K562 (cell line): ENCODE results near the gene NPVF. TPM values are rescaled to one million over a fixed set of nuclear protein-coding genes. Genes with fewer than 3 reads are reported as not detected.

ENCODE experiments used
- ATAC-seq: fragments of 200-7000 bp; cut with Tn5 transposase; 3 replicates; pipeline ENCODE4 v1.9.1; 2020; ENCODE audit warnings: moderate library complexity
- BruUV-seq: library from RNA; stranded (reverse); fragments of 400-500 nt; replicated peaks from 2 replicates; lab custom pipeline; 2021; lab: Mats Ljungman, UMichigan
- CTCF ChIA-PET: fragments of 300-600 bp; formaldehyde crosslinking; extraction: SDS; loops from one replicate; lab custom pipeline; 2021; ENCODE audit warnings: low intra/inter-chr PET ratio; lab: Yijun Ruan, JAX
- POLR2A ChIA-PET: fragments of 300-600, 350-650 bp; sonication (Branson Sonifier 250); formaldehyde crosslinking; extraction: SDS; loops from one replicate; lab custom pipeline; 2021; ENCODE audit warnings: antibody characterized with exemption, inconsistent platforms; lab: Yijun Ruan, JAX
- DNase-seq, 4 experiments: peaks; one replicate each; pipeline versions ENCODE4 v3.0.0 to v3.0.0-alpha.2; 2011 to 2018; ENCODE audit warnings: low spot score in 3 of 4, mixed read lengths in 3 of 4; ENCODE audit errors: extremely low read depth in 1 of 4
- FAIRE-seq: peaks from 2 replicates; lab custom pipeline; 2011; peaks lifted over from hg19 to GRCh38; lab: Jason Lieb, UNC
- H2AFZ ChIP-seq: 2 replicates; pipeline ENCODE4 v1.6.0; 2011; ENCODE audit warnings: low read depth, low read length, control low read depth, inconsistent platforms
- H3K27ac ChIP-seq: fragments of 200-600 bp; 3 replicates; pipeline ENCODE4 v1.8.0; 2011; ENCODE audit warnings: low read depth, mild to moderate bottlenecking, control low read depth, inconsistent platforms, low read length, moderate library complexity, mixed read lengths; ENCODE audit errors: extremely low read depth
- H3K27me3 ChIP-seq, 2 experiments: fragments of 300-600 bp in 1 of 2; 2 replicates in 1 of 2; 3 replicates in 1 of 2; pipeline versions ENCODE4 v1.6.0 to v1.8.0; 2011; ENCODE audit warnings: inconsistent platforms in 2 of 2, low read length in 2 of 2, mild to moderate bottlenecking in 1 of 2, mixed read lengths in 1 of 2, moderate library complexity in 1 of 2; ENCODE audit not compliant: control insufficient read depth in 2 of 2, insufficient read depth in 2 of 2
- H3K36me3 ChIP-seq: fragments of 300-600 bp; 3 replicates; pipeline ENCODE4 v1.8.0; 2011; ENCODE audit warnings: mild to moderate bottlenecking, low read length, inconsistent platforms; ENCODE audit not compliant: control insufficient read depth, insufficient read depth
- H3K4me1 ChIP-seq, 2 experiments: fragments of 200-600 bp in 1 of 2; replicated peaks in 1 of 2; 2 replicates in 1 of 2; 3 replicates in 1 of 2; pipeline versions ENCODE4 v1.5.1 to v1.8.0; 2011; ENCODE audit warnings: inconsistent platforms in 2 of 2, low read length in 2 of 2, mild to moderate bottlenecking in 1 of 2, mixed read lengths in 1 of 2, moderate library complexity in 1 of 2; ENCODE audit not compliant: control insufficient read depth in 2 of 2, insufficient read depth in 2 of 2
- H3K4me2 ChIP-seq: 2 replicates; pipeline ENCODE4 v1.6.1; 2011; ENCODE audit warnings: low read length, control low read depth, inconsistent platforms, mixed read lengths; ENCODE audit not compliant: insufficient read depth
- H3K4me3 ChIP-seq: fragments of 200-600 bp; sonication (generic), shearing (Covaris generic); 2 replicates; pipeline ENCODE4 v1.5.1; 2016; ENCODE audit warnings: control low read depth, inconsistent platforms
- H3K79me2 ChIP-seq: fragments of 200-600 bp; 3 replicates; pipeline ENCODE4 v1.8.0; 2011; ENCODE audit warnings: low read length, inconsistent platforms; ENCODE audit not compliant: control insufficient read depth, insufficient read depth
- H3K9ac ChIP-seq, 2 experiments: 2 replicates each; pipeline versions ENCODE4 v1.6.0 to v1.6.1; 2011; ENCODE audit warnings: low read depth in 2 of 2, low read length in 2 of 2, control low read depth in 1 of 2, inconsistent platforms in 1 of 2, mild to moderate bottlenecking in 1 of 2, mixed read lengths in 1 of 2; ENCODE audit not compliant: insufficient read depth in 1 of 2
- H3K9me1 ChIP-seq: one replicate; pipeline ENCODE4 v1.6.0; 2011; ENCODE audit warnings: inconsistent platforms, mild to moderate bottlenecking, low read length, moderate library complexity; ENCODE audit not compliant: control insufficient read depth, insufficient read depth
- H3K9me3 ChIP-seq: replicated peaks from 2 replicates; pipeline ENCODE4 v1.5.1; 2011; ENCODE audit warnings: low read depth, low read length, inconsistent platforms; ENCODE audit not compliant: control insufficient read depth, insufficient read depth
- H4K20me1 ChIP-seq: replicated peaks from 2 replicates; pipeline ENCODE4 v1.6.1; 2011; ENCODE audit warnings: low read length, inconsistent platforms, mixed read lengths; ENCODE audit not compliant: control insufficient read depth, insufficient read depth
- AFF1 ChIP-seq, 2 experiments: fragments of 450-650 bp; IDR thresholded peaks; 2 replicates each; pipeline ENCODE4 v1.6.1; 2018; ENCODE audit warnings: mild to moderate bottlenecking in 2 of 2, low read depth in 1 of 2; ENCODE audit not compliant: partially characterized antibody in 2 of 2
- CBX2 ChIP-seq: fragments of 200-600 bp; sonication (generic); IDR thresholded peaks from one replicate; pipeline ENCODE4 v1.6.1; 2012; ENCODE audit warnings: mild to moderate bottlenecking, low read length, inconsistent platforms; ENCODE audit not compliant: insufficient read depth, poor library complexity, severe bottlenecking
- CREBBP ChIP-seq: IDR thresholded peaks from one replicate; pipeline ENCODE4 v1.6.1; 2012; ENCODE audit warnings: low read depth, mild to moderate bottlenecking, control low read depth, inconsistent platforms, low read length
- HINFP ChIP-seq: fragments of 450-650 bp; conservative IDR thresholded peaks from 2 replicates; pipeline ENCODE4 v1.6.1; 2016; ENCODE audit warnings: missing genetic modification characterization, low read depth, mild to moderate bottlenecking, control low read depth, missing compliant biosample characterization
- MTA1 ChIP-seq: fragments of 450-650 bp; IDR thresholded peaks from 2 replicates; pipeline ENCODE4 v1.6.1; 2017; ENCODE audit warnings: borderline replicate concordance
- SAFB2 ChIP-seq: fragments of 200-400 bp; formaldehyde crosslinking; IDR thresholded peaks from 2 replicates; pipeline ENCODE4 v1.6.1; 2018; ENCODE audit warnings: borderline replicate concordance, low read length, low read depth, moderate library complexity; ENCODE audit not compliant: severe bottlenecking
- TEAD4 ChIP-seq, 2 experiments: sonication (generic) in 1 of 2; formaldehyde crosslinking in 1 of 2; IDR thresholded peaks; 2 replicates each; pipeline versions ENCODE4 v1.6.1 to v1.8.0; 2012 to 2022; ENCODE audit warnings: borderline replicate concordance in 1 of 2, inconsistent platforms in 1 of 2, low read length in 1 of 2, mild to moderate bottlenecking in 1 of 2, missing genetic modification reagents in 1 of 2
- WGBS: fragments of 100-300 bp; shearing (Covaris generic); methylation state at CpG from one replicate; pipeline ENCODE4 v1.1.6; 2016; ENCODE audit warnings: low coverage, mixed read lengths; ENCODE audit not compliant: insufficient coverage; ENCODE audit errors: missing lambda C conversion rate; 5-methylcytosine and 5-hydroxymethylcytosine counted together
- in situ Hi-C: fragments of 300-500 bp; cut with MboI; formaldehyde crosslinking; loops from 4 replicates; pipeline ENCODE4 v1.15.0; 2018; ENCODE audit warnings: inconsistent platforms, mixed read lengths
- intact Hi-C: fragments of 100-400 bp; cut with micrococcal nuclease; formaldehyde crosslinking; loops from 2 replicates; pipeline ENCODE4 v1.14.2; 2022
- polyA plus RNA-seq, 8 experiments: library from polyadenylated mRNA; depleted of rRNA in 4 of 8; stranded (reverse) in 5 of 8; unstranded in 3 of 8; fragments of >200 nt; fragmentation: Nextera tagmentation in 2 of 8; fragmentation: Illumina TruSeq in 1 of 8; extraction: Ambion mirVana in 2 of 8; extraction: Trizol in 1 of 8; gene quantifications; 2 replicates each; pipeline versions ENCODE4 v1.2.1 to v1.2.3, GENCODE V29; 2011 to 2014; ENCODE audit warnings: inconsistent platforms in 1 of 8, missing spikeins in 1 of 8
- total RNA-seq, 7 experiments: library from RNA; depleted of rRNA in 6 of 7; stranded (reverse); fragments of >200 nt in 6 of 7; fragmentation: Illumina TruSeq in 2 of 7; extraction: Trizol in 2 of 7; gene quantifications; 2 replicates each; pipeline versions ENCODE4 v1.2.1 to v1.2.3, GENCODE V29; 2011 to 2021; ENCODE audit warnings: low replicate concordance in 1 of 7
- TF ChIP-seq, protein P1 (sequence below): sonication (generic); formaldehyde crosslinking; IDR thresholded peaks from 2 replicates; pipeline ENCODE4 v1.4.0; 2020; ENCODE audit warnings: mild to moderate bottlenecking, missing genetic modification reagents

The NPVF gene
- total and polyA plus RNA-seq, 9 of the 15 experiments (the other 6 are each of a cell fraction or from before 2014, with no cell fraction given) = not detected

DNA sequence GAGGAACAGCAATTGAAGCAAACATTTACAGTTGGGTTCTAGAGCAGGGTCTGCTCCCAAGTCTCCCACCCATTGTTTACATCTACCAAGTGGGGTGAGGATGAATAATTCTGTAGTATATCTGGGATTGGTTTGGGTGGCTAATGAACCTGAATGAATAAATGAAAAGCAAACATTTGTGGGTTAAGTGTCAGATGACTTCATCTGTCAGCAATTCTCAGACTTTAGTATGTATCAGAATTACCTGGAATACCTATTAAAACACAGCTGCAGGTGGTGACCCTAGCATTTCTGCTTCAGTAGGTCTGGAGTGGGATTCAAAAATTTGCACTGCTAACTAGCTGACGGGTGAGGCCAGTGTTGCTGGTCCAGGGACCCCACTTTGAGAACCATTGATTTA, 18.0 kb upstream of the NPVF start (continued):
- TF ChIP-seq HINFP (tag) = no peak

- WGBS = 0% methylated on average over 3 of the region's 3 CpGs
- FAIRE-seq = no peak
- TF ChIP-seq CBX2 = no peak
- TF ChIP-seq, protein P1, sequence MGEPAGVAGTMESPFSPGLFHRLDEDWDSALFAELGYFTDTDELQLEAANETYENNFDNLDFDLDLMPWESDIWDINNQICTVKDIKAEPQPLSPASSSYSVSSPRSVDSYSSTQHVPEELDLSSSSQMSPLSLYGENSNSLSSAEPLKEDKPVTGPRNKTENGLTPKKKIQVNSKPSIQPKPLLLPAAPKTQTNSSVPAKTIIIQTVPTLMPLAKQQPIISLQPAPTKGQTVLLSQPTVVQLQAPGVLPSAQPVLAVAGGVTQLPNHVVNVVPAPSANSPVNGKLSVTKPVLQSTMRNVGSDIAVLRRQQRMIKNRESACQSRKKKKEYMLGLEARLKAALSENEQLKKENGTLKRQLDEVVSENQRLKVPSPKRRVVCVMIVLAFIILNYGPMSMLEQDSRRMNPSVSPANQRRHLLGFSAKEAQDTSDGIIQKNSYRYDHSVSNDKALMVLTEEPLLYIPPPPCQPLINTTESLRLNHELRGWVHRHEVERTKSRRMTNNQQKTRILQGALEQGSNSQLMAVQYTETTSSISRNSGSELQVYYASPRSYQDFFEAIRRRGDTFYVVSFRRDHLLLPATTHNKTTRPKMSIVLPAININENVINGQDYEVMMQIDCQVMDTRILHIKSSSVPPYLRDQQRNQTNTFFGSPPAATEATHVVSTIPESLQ (CRISPR knock-in tag) = no peak
- no peak for TF ChIP-seq MTA1
- no peak for TF ChIP-seq CREBBP
- TF ChIP-seq SAFB2 = no peak
- no peak for TF ChIP-seq AFF1 (IDR thresholded peaks at IDR 0.05; ENCODE audit: low read depth in 1 of 2, partially characterized antibody in 2 of 2)
- no peak for TF ChIP-seq TEAD4 (IDR thresholded peaks at IDR 0.05; ENCODE audit: low read length)
- no peak for TF ChIP-seq TEAD4 (CRISPR knock-in tag; IDR thresholded peaks at IDR 0.05; ENCODE audit: borderline replicate concordance)
Measured at GRCh38 chr7:25244254-25245033, 16.2 kb upstream of the NPVF start.

More at GRCh38 chr7:25244254-25245033, 16.2 kb upstream of the NPVF start:
- Histone ChIP-seq H3K79me2 (no peaks in the 10 kb centered on the region), H3K9me3 (no peaks in the 10 kb centered on the region), H4K20me1 (no peaks in the 10 kb centered on the region), H3K27me3 (peaks cover 0 to 12% of the 10 kb centered on the region in 2 experiments; a peak in 2 of 5 replicates), H2AFZ (no peak overlapping the region), H3K4me2 (no peak overlapping the region), H3K9ac (no peak overlapping the region), H3K36me3 (no peaks in the 10 kb centered on the region), H3K27ac (no peak overlapping the region), H3K4me3 (no peak overlapping the region), H3K9me1 (no peaks in the 10 kb centered on the region), H3K4me1 (no peaks in the 10 kb centered on the region)
- BruUV-seq = no TSS peak
- in situ Hi-C loops = no loop called here
- intact Hi-C loops = no loop called here
- CTCF ChIA-PET = no interaction called here
- ATAC-seq (no peak), DNase-seq (no peak)
- POLR2A ChIA-PET = interaction anchor here (0.6 kb wide), 1 partner anchor 25 kb away, joined by 3 read pairs; no protein-coding TSS in a partner anchor
